ENCODE results near the gene PDPN. TPM values are rescaled to one million over a fixed set of nuclear protein-coding genes. Genes with fewer than 3 reads are reported as not detected.

The PDPN gene
- total RNA-seq, 1 donor from 2014 or later, result 59.2 TPM

- no peak overlapping the region for H2AFZ ChIP-seq (ENCODE audit: low read depth, low read length)
- no peak for FAIRE-seq
- H4K20me1 ChIP-seq (ENCODE audit: insufficient read depth, low read length), result no peaks in the 10 kb centered on the region
- H3K9me3 Mint-ChIP-seq (ENCODE audit: unreplicated experiment), result no peaks in the 10 kb centered on the region
- no peaks in the 10 kb centered on the region for H3K4me1 ChIP-seq (ENCODE audit: insufficient read depth, low read length)
- H3K36me3 ChIP-seq (ENCODE audit: insufficient read depth, low read length), result no peaks in the 10 kb centered on the region
- DNase-seq (ENCODE audit: low read depth), result no peak
- H3K4me1 Mint-ChIP-seq (ENCODE audit: low read depth, unreplicated experiment), result peaks cover 15% of the 10 kb centered on the region
- no peak overlapping the region for H3K4me3 ChIP-seq (ENCODE audit: insufficient read depth, low read depth, low read length)
- no peaks in the 10 kb centered on the region for H3K79me2 ChIP-seq (ENCODE audit: insufficient read depth, low read length)
- TF ChIP-seq CTCF (IDR thresholded peaks at IDR 0.05; ENCODE audit: insufficient read depth, low read depth, low read length), result no peak
- no peak for TF ChIP-seq EZH2 (IDR thresholded peaks at IDR 0.05; ENCODE audit: insufficient read depth, low read length)
- H3K27me3 Mint-ChIP-seq (ENCODE audit: low read depth, unreplicated experiment), result peaks cover 7% of the 10 kb centered on the region
- no peak overlapping the region for H3K27ac Mint-ChIP-seq (ENCODE audit: unreplicated experiment)
- no peak overlapping the region for H3K4me3 Mint-ChIP-seq (ENCODE audit: unreplicated experiment)
- H3K36me3 Mint-ChIP-seq (ENCODE audit: low read depth, unreplicated experiment), result no peaks in the 10 kb centered on the region
- H3K27me3 ChIP-seq (ENCODE audit: insufficient read depth, low read length), result no peaks in the 10 kb centered on the region
- H3K9me3 ChIP-seq (ENCODE audit: insufficient read depth, low read depth, low read length), result no peaks in the 10 kb centered on the region
- no peak overlapping the region for H3K27ac ChIP-seq (ENCODE audit: low read depth, low read length)
- H3K4me2 ChIP-seq (ENCODE audit: low read length), result no peak overlapping the region
- H3K9ac ChIP-seq (ENCODE audit: low read length), result no peak overlapping the region
Measured at GRCh38 chr1:13549521-13549920, 34.1 kb upstream of the PDPN start.

- Histone ChIP-seq H3K9me3 (ENCODE audit: insufficient read depth, low read depth, low read length) (no peaks in the 10 kb centered on the region), H4K20me1 (ENCODE audit: insufficient read depth, low read length) (no peaks in the 10 kb centered on the region), H3K79me2 (ENCODE audit: insufficient read depth, low read length) (no peaks in the 10 kb centered on the region), H3K27ac (ENCODE audit: low read depth, low read length) (no peak overlapping the region), H3K9ac (ENCODE audit: low read length) (no peak overlapping the region), H3K27me3 (ENCODE audit: insufficient read depth, low read length) (no peaks in the 10 kb centered on the region), H3K4me3 (ENCODE audit: insufficient read depth, low read depth, low read length) (no peak overlapping the region), H3K4me1 (ENCODE audit: insufficient read depth, low read length) (no peaks in the 10 kb centered on the region), H2AFZ (ENCODE audit: low read depth, low read length) (no peak overlapping the region), H3K4me2 (ENCODE audit: low read length) (no peak overlapping the region), H3K36me3 (ENCODE audit: insufficient read depth, low read length) (no peaks in the 10 kb centered on the region)
- Mint-ChIP-seq H3K9me3 (ENCODE audit: unreplicated experiment) (no peaks in the 10 kb centered on the region), H3K27ac (ENCODE audit: unreplicated experiment) (no peak overlapping the region), H3K36me3 (ENCODE audit: low read depth, unreplicated experiment) (no peaks in the 10 kb centered on the region), H3K4me1 (ENCODE audit: low read depth, unreplicated experiment) (peaks cover 15% of the 10 kb centered on the region), H3K4me3 (ENCODE audit: unreplicated experiment) (no peak overlapping the region), H3K27me3 (ENCODE audit: low read depth, unreplicated experiment) (peaks cover 7% of the 10 kb centered on the region)
- FAIRE-seq (no peak), DNase-seq (ENCODE audit: low read depth) (no peak)
- TF ChIP-seq EZH2 (IDR thresholded peaks at IDR 0.05; ENCODE audit: insufficient read depth, low read length) (no peak), CTCF (IDR thresholded peaks at IDR 0.05; ENCODE audit: insufficient read depth, low read depth, low read length) (no peak)
Measured at GRCh38 chr1:13550663-13551062, 33.0 kb upstream of the PDPN start.

GRCh38 chr1:13554798-13555197, 28.8 kb upstream of the PDPN start:
- DNase-seq (ENCODE audit: low read depth), result no peak
- Histone ChIP-seq H4K20me1 (ENCODE audit: insufficient read depth, low read length) (no peaks in the 10 kb centered on the region), H3K36me3 (ENCODE audit: insufficient read depth, low read length) (no peaks in the 10 kb centered on the region), H3K4me2 (ENCODE audit: low read length) (no peak overlapping the region), H3K9ac (ENCODE audit: low read length) (no peak overlapping the region), H3K27ac (ENCODE audit: low read depth, low read length) (no peak overlapping the region), H3K79me2 (ENCODE audit: insufficient read depth, low read length) (no peaks in the 10 kb centered on the region), H3K4me1 (ENCODE audit: insufficient read depth, low read length) (no peaks in the 10 kb centered on the region), H3K9me3 (ENCODE audit: insufficient read depth, low read depth, low read length) (no peaks in the 10 kb centered on the region), H3K27me3 (ENCODE audit: insufficient read depth, low read length) (no peaks in the 10 kb centered on the region), H3K4me3 (ENCODE audit: insufficient read depth, low read depth, low read length) (no peak overlapping the region), H2AFZ (ENCODE audit: low read depth, low read length) (no peak overlapping the region)
- no peaks in the 10 kb centered on the region for H3K36me3 Mint-ChIP-seq (ENCODE audit: low read depth, unreplicated experiment)
- peaks cover 7% of the 10 kb centered on the region for H3K27me3 Mint-ChIP-seq (ENCODE audit: low read depth, unreplicated experiment)
- H3K9me3 Mint-ChIP-seq (ENCODE audit: unreplicated experiment), result no peaks in the 10 kb centered on the region
- H3K27ac Mint-ChIP-seq (ENCODE audit: unreplicated experiment), result no peak overlapping the region
- peaks cover 3% of the 10 kb centered on the region for H3K4me1 Mint-ChIP-seq (ENCODE audit: low read depth, unreplicated experiment)
- TF ChIP-seq EZH2 (IDR thresholded peaks at IDR 0.05; ENCODE audit: insufficient read depth, low read length), result no peak
- TF ChIP-seq CTCF (IDR thresholded peaks at IDR 0.05; ENCODE audit: insufficient read depth, low read depth, low read length), result no peak
- no peak overlapping the region for H3K4me3 Mint-ChIP-seq (ENCODE audit: unreplicated experiment)
- no peak for FAIRE-seq
